Glomerular endothelial cell (primary cell): Measurements from ENCODE around the gene SDK1. TPM values are rescaled to one million over a fixed set of nuclear protein-coding genes. Genes with fewer than 3 reads are reported as not detected.

Experiments used
- DNase-seq: peaks from one replicate; pipeline ENCODE4 v3.0.0-alpha.2; 2011; ENCODE audit warnings: low read depth, low spot score; ENCODE audit errors: extremely low read depth
- total RNA-seq: library from RNA; depleted of rRNA; stranded (reverse); fragments of >200 nt; gene quantifications from 2 replicates; pipeline ENCODE4 v1.2.3, GENCODE V29; 2015

SDK1 gene
- total RNA-seq, 1 donor from 2014 or later, result 2.3 TPM

GRCh38 chr7:4054158-4054557 is 753.1 kb downstream of the SDK1 start:
- no peak for DNase-seq

- no peak for DNase-seq
These were observed 755.7 kb downstream of the SDK1 start for GRCh38 chr7:4056552-4057288.

GRCh38 chr7:4057289-4057616 is 756.2 kb downstream of the SDK1 start:
- DNase-seq, result no peak

GRCh38 chr7:4058158-4058557 is 757.1 kb downstream of the SDK1 start:
- DNase-seq, result no peak

- DNase-seq, result no peak
These were observed 764.1 kb downstream of the SDK1 start for GRCh38 chr7:4065190-4065589.

- DNase-seq, result no peak
These were observed 765.2 kb downstream of the SDK1 start for GRCh38 chr7:4066206-4066605.

- DNase-seq, result no peak
These were observed 765.8 kb downstream of the SDK1 start for GRCh38 chr7:4066626-4067475.

GRCh38 chr7:4067476-4067760 is 766.4 kb downstream of the SDK1 start:
- DNase-seq, result no peak

GRCh38 chr7:4067874-4068273 is 766.8 kb downstream of the SDK1 start:
- DNase-seq, result no peak

- no peak for DNase-seq
These were observed 767.2 kb downstream of the SDK1 start for GRCh38 chr7:4068286-4068685.

GRCh38 chr7:4069268-4070095 is 768.4 kb downstream of the SDK1 start:
- no peak for DNase-seq

- DNase-seq, result no peak
These were observed 769.2 kb downstream of the SDK1 start for GRCh38 chr7:4070214-4070613.

GRCh38 chr7:4071370-4072058 is 770.5 kb downstream of the SDK1 start:
- no peak for DNase-seq

- DNase-seq, result no peak
These were observed 771.3 kb downstream of the SDK1 start for GRCh38 chr7:4072161-4072925.

GRCh38 chr7:4073052-4073451 is 772.0 kb downstream of the SDK1 start:
- no peak for DNase-seq

- no peak for DNase-seq
These were observed 772.7 kb downstream of the SDK1 start for GRCh38 chr7:4073750-4074149.

GRCh38 chr7:4074407-4074806 is 773.4 kb downstream of the SDK1 start:
- DNase-seq, result no peak

GRCh38 chr7:4074994-4075393 is 773.9 kb downstream of the SDK1 start:
- DNase-seq, result no peak

GRCh38 chr7:4076701-4077294 is 775.7 kb downstream of the SDK1 start:
- DNase-seq, result no peak

- DNase-seq, result no peak
These were observed 776.9 kb downstream of the SDK1 start for GRCh38 chr7:4077980-4078379.
